Astrocyte (in vitro differentiated cells and primary cell): ENCODE results near the gene PCDH10. TPM values are rescaled to one million over a fixed set of nuclear protein-coding genes. Genes with fewer than 3 reads are reported as not detected.

Source experiments
- DNase-seq: peaks from one replicate; pipeline ENCODE4 v3.0.0-alpha.2; 2010; ENCODE audit warnings: low read depth
- FAIRE-seq: peaks from 2 replicates; lab custom pipeline; 2011; peaks lifted over from hg19 to GRCh38; lab: Jason Lieb, UNC
- H2AFZ ChIP-seq: 2 replicates; pipeline ENCODE4 v1.6.0; 2012; ENCODE audit warnings: low read depth, low read length, inconsistent platforms
- H3K27ac ChIP-seq: 2 replicates; pipeline ENCODE4 v1.5.1; 2011; ENCODE audit warnings: low read depth, low read length, inconsistent platforms
- H3K27me3 ChIP-seq: 2 replicates; pipeline ENCODE4 v1.6.0; 2011; ENCODE audit warnings: low read length, inconsistent platforms; ENCODE audit not compliant: insufficient read depth
- H3K36me3 ChIP-seq: 2 replicates; pipeline ENCODE4 v1.5.1; 2011; ENCODE audit warnings: low read length, inconsistent platforms; ENCODE audit not compliant: insufficient read depth
- H3K4me1 ChIP-seq: 2 replicates; pipeline ENCODE4 v1.5.1; 2011; ENCODE audit warnings: low read length, inconsistent platforms; ENCODE audit not compliant: insufficient read depth
- H3K4me2 ChIP-seq: 2 replicates; pipeline ENCODE4 v1.6.0; 2012; ENCODE audit warnings: low read length, inconsistent platforms
- H3K4me3 ChIP-seq: 2 replicates; pipeline ENCODE4 v1.5.1; 2011; ENCODE audit warnings: low read depth, mild to moderate bottlenecking, low read length, inconsistent platforms; ENCODE audit not compliant: insufficient read depth
- H3K79me2 ChIP-seq: 2 replicates; pipeline ENCODE4 v1.6.0; 2012; ENCODE audit warnings: mild to moderate bottlenecking, low read length, inconsistent platforms; ENCODE audit not compliant: insufficient read depth
- H3K9ac ChIP-seq: 2 replicates; pipeline ENCODE4 v1.6.0; 2012; ENCODE audit warnings: mild to moderate bottlenecking, low read length, inconsistent platforms
- H3K9me3 ChIP-seq: 2 replicates; pipeline ENCODE4 v1.5.1; 2012; ENCODE audit warnings: low read depth, mild to moderate bottlenecking, low read length, inconsistent platforms; ENCODE audit not compliant: insufficient read depth
- H4K20me1 ChIP-seq: 2 replicates; pipeline ENCODE4 v1.6.0; 2012; ENCODE audit warnings: low read length, inconsistent platforms; ENCODE audit not compliant: insufficient read depth
- H3K27ac Mint-ChIP-seq: one replicate; pipeline ENCODE4 v1.8.0; 2021; ENCODE audit warnings: mild to moderate bottlenecking, mixed read lengths; ENCODE audit not compliant: unreplicated experiment
- H3K27me3 Mint-ChIP-seq: one replicate; pipeline ENCODE4 v1.8.0; 2021; ENCODE audit warnings: low read depth, mixed read lengths; ENCODE audit not compliant: unreplicated experiment
- H3K36me3 Mint-ChIP-seq: one replicate; pipeline ENCODE4 v1.8.0; 2021; ENCODE audit warnings: low read depth, mixed read lengths; ENCODE audit not compliant: unreplicated experiment
- H3K4me1 Mint-ChIP-seq: one replicate; pipeline ENCODE4 v1.8.0; 2021; ENCODE audit warnings: low read depth, mixed read lengths; ENCODE audit not compliant: unreplicated experiment
- H3K4me3 Mint-ChIP-seq: one replicate; pipeline ENCODE4 v1.8.0; 2021; ENCODE audit warnings: mild to moderate bottlenecking, moderate library complexity, mixed read lengths; ENCODE audit not compliant: unreplicated experiment
- H3K9me3 Mint-ChIP-seq: one replicate; pipeline ENCODE4 v1.8.0; 2021; ENCODE audit warnings: mild to moderate bottlenecking, mixed read lengths; ENCODE audit not compliant: unreplicated experiment
- CTCF ChIP-seq: IDR thresholded peaks from 2 replicates; pipeline ENCODE4 v1.5.1; 2011; ENCODE audit warnings: low read depth, mild to moderate bottlenecking, inconsistent platforms, low read length, moderate library complexity; ENCODE audit not compliant: insufficient read depth
- EZH2 ChIP-seq: IDR thresholded peaks from 2 replicates; pipeline ENCODE4 v1.6.1; 2012; ENCODE audit warnings: mild to moderate bottlenecking, low read length, inconsistent platforms; ENCODE audit not compliant: insufficient read depth
- total RNA-seq: library from RNA; stranded (reverse); gene quantifications from 2 replicates; pipeline ENCODE4 v1.2.1, GENCODE V29; 2021

PCDH10 gene
- total RNA-seq, 1 donor from 2014 or later: 12.5 TPM

- Histone ChIP-seq H3K9ac (no peak overlapping the region), H2AFZ (no peak overlapping the region), H3K4me1 (no peaks in the 10 kb centered on the region), H3K9me3 (no peaks in the 10 kb centered on the region), H3K27ac (no peak overlapping the region), H3K79me2 (no peaks in the 10 kb centered on the region), H3K27me3 (no peaks in the 10 kb centered on the region), H4K20me1 (no peaks in the 10 kb centered on the region), H3K4me2 (no peak overlapping the region), H3K4me3 (no peak overlapping the region), H3K36me3 (no peaks in the 10 kb centered on the region)
- Mint-ChIP-seq H3K27ac (no peak overlapping the region), H3K36me3 (no peaks in the 10 kb centered on the region), H3K9me3 (peaks cover 4% of the 10 kb centered on the region), H3K4me3 (no peak overlapping the region), H3K27me3 (no peaks in the 10 kb centered on the region), H3K4me1 (peaks cover 7% of the 10 kb centered on the region)
- FAIRE-seq (no peak), DNase-seq (no peak)
- TF ChIP-seq EZH2 (no peak), CTCF (no peak)
These were observed 46.3 kb upstream of the PCDH10 start for GRCh38 chr4:133102612-133103409.

- H3K27me3 Mint-ChIP-seq: no peaks in the 10 kb centered on the region
- H3K4me2 ChIP-seq: no peak overlapping the region
- no peaks in the 10 kb centered on the region for H3K9me3 Mint-ChIP-seq
- H2AFZ ChIP-seq: no peak overlapping the region
- H3K9me3 ChIP-seq: no peaks in the 10 kb centered on the region
- no peak overlapping the region for H3K4me3 Mint-ChIP-seq
- H3K79me2 ChIP-seq: no peaks in the 10 kb centered on the region
- TF ChIP-seq CTCF (no peak), EZH2 (no peak)
- FAIRE-seq (no peak), DNase-seq (no peak)
- no peaks in the 10 kb centered on the region for H3K36me3 Mint-ChIP-seq
- H3K27ac ChIP-seq: no peak overlapping the region
- H3K27me3 ChIP-seq: no peaks in the 10 kb centered on the region
- no peaks in the 10 kb centered on the region for H3K4me1 ChIP-seq
- no peak overlapping the region for H3K27ac Mint-ChIP-seq
- H3K4me1 Mint-ChIP-seq: no peaks in the 10 kb centered on the region
- no peak overlapping the region for H3K9ac ChIP-seq
- H4K20me1 ChIP-seq: no peaks in the 10 kb centered on the region
- no peaks in the 10 kb centered on the region for H3K36me3 ChIP-seq
- H3K4me3 ChIP-seq: no peak overlapping the region
These were observed 36.5 kb upstream of the PCDH10 start for GRCh38 chr4:133112641-133113040.

GRCh38 chr4:133124746-133125145 lies 24.3 kb upstream of the PCDH10 start:
- no peak overlapping the region for H2AFZ ChIP-seq
- H3K9ac ChIP-seq: no peak overlapping the region
- no peak overlapping the region for H3K4me3 ChIP-seq
- H3K9me3 ChIP-seq: no peaks in the 10 kb centered on the region
- Mint-ChIP-seq H3K36me3 (no peaks in the 10 kb centered on the region), H3K9me3 (peaks cover 3% of the 10 kb centered on the region), H3K4me1 (peaks cover 14% of the 10 kb centered on the region), H3K4me3 (no peak overlapping the region), H3K27ac (no peak overlapping the region), H3K27me3 (no peaks in the 10 kb centered on the region)
- no peaks in the 10 kb centered on the region for H3K79me2 ChIP-seq
- H3K36me3 ChIP-seq: no peaks in the 10 kb centered on the region
- no peak for FAIRE-seq
- no peak overlapping the region for H3K27ac ChIP-seq
- peaks cover under 1% of the 10 kb centered on the region for H3K4me1 ChIP-seq
- no peak for DNase-seq
- no peak overlapping the region for H3K4me2 ChIP-seq
- H3K27me3 ChIP-seq: no peaks in the 10 kb centered on the region
- no peaks in the 10 kb centered on the region for H4K20me1 ChIP-seq
- TF ChIP-seq EZH2 (no peak), CTCF (no peak)
